ENCODE results near the gene INA.

Gene INA

GRCh38 chr10:103276251-103276895 is 565 bp upstream of the INA start:
- no peak for DNase-seq (ENCODE audit: insufficient read length, low spot score)
- FAIRE-seq, result no peak
- TF ChIP-seq CTCF (IDR thresholded peaks at IDR 0.05; ENCODE audit: insufficient read depth, missing control alignments), result no peak

GRCh38 chr10:103277713-103278536 is 987 bp downstream of the INA start:
- FAIRE-seq, result no peak

GRCh38 chr10:103278537-103278823 is 1.5 kb downstream of the INA start:
- no peak for TF ChIP-seq CTCF (IDR thresholded peaks at IDR 0.05; ENCODE audit: insufficient read depth, missing control alignments)
- no peak for DNase-seq (ENCODE audit: insufficient read length, low spot score)
- no peak for FAIRE-seq

More at GRCh38 chr10:103277713-103278536, 987 bp downstream of the INA start:
- no peak for TF ChIP-seq CTCF (IDR thresholded peaks at IDR 0.05; ENCODE audit: insufficient read depth, missing control alignments)
- DNase-seq (ENCODE audit: insufficient read length, low spot score), result no peak

- FAIRE-seq (no peak), DNase-seq (ENCODE audit: insufficient read length, low spot score) (no peak)
- no peak for TF ChIP-seq CTCF (IDR thresholded peaks at IDR 0.05; ENCODE audit: insufficient read depth, missing control alignments)
Observed at GRCh38 chr10:103278862-103279298, 1.9 kb downstream of the INA start.

- no peak for TF ChIP-seq CTCF (IDR thresholded peaks at IDR 0.05; ENCODE audit: insufficient read depth, missing control alignments)
- FAIRE-seq, result no peak
- DNase-seq (ENCODE audit: insufficient read length, low spot score), result no peak
Observed at GRCh38 chr10:103280031-103280430, 3.1 kb downstream of the INA start.

GRCh38 chr10:103280506-103280905 is 3.6 kb downstream of the INA start:
- no peak for TF ChIP-seq CTCF (IDR thresholded peaks at IDR 0.05; ENCODE audit: insufficient read depth, missing control alignments)
- DNase-seq (ENCODE audit: insufficient read length, low spot score) (no peak), FAIRE-seq (peak; percentile 21)

- no peak for TF ChIP-seq CTCF (IDR thresholded peaks at IDR 0.05; ENCODE audit: insufficient read depth, missing control alignments)
- DNase-seq (ENCODE audit: insufficient read length, low spot score) (peak; percentile 40), FAIRE-seq (peak; percentile 58)
Observed at GRCh38 chr10:103281753-103282152, 4.8 kb downstream of the INA start.

All from D721Med (cell line).